AG04449 (cell line): ENCODE results near the gene HERPUD1.

Experiments
- CTCF ChIA-PET: fragments of 350-600 bp; formaldehyde crosslinking; extraction: SDS; loops from one replicate; lab custom pipeline; 2021; ENCODE audit warnings: antibody characterized with exemption; lab: Yijun Ruan, JAX
- POLR2A ChIA-PET: fragments of 400-600, 350-600 bp; formaldehyde crosslinking; extraction: SDS; loops from one replicate; lab custom pipeline; 2020; ENCODE audit warnings: antibody characterized with exemption, inconsistent platforms; lab: Yijun Ruan, JAX
- DNase-seq: peaks from one replicate; pipeline ENCODE4 v3.0.0-alpha.2; 2010; ENCODE audit warnings: low read depth, low spot score
- H3K4me3 ChIP-seq: 2 replicates; pipeline ENCODE4 v1.5.1; 2011; ENCODE audit warnings: low read depth, mild to moderate bottlenecking, control low read depth, low read length
- TF ChIP-seq, protein P1 (sequence below): IDR thresholded peaks from one replicate; pipeline ENCODE4 v1.5.1; 2011; ENCODE audit warnings: mild to moderate bottlenecking, moderate library complexity, low read length, control low read depth, inconsistent platforms; ENCODE audit not compliant: insufficient read depth; ENCODE audit errors: missing control alignments

Gene HERPUD1

DNA sequence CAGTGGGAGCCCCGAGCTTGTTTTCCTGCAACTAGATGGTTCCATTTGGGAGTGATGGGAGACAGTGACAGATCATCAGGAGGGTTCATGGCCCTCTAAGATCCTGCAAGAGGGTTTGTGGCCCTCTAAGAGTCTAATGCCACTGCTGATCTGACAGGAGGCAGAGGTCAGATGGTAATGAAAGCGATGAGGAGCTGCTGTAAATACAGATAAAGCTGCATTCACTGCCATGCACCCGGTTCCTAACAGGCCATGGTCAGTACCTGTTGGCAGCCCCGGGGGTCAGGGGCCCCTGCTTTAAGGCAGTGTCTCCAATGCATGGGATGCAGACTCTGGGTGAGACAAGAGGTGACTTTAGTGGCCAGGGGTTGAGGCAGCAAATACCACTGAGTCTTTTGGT is 36.1 kb upstream of the HERPUD1 start:
- ChIA-PET CTCF (interaction anchor here (2.3 kb wide), 1 partner anchor 29 kb away, joined by 7 read pairs; no protein-coding TSS in a partner anchor), POLR2A (no interaction called here)
- TF ChIP-seq, protein P1, sequence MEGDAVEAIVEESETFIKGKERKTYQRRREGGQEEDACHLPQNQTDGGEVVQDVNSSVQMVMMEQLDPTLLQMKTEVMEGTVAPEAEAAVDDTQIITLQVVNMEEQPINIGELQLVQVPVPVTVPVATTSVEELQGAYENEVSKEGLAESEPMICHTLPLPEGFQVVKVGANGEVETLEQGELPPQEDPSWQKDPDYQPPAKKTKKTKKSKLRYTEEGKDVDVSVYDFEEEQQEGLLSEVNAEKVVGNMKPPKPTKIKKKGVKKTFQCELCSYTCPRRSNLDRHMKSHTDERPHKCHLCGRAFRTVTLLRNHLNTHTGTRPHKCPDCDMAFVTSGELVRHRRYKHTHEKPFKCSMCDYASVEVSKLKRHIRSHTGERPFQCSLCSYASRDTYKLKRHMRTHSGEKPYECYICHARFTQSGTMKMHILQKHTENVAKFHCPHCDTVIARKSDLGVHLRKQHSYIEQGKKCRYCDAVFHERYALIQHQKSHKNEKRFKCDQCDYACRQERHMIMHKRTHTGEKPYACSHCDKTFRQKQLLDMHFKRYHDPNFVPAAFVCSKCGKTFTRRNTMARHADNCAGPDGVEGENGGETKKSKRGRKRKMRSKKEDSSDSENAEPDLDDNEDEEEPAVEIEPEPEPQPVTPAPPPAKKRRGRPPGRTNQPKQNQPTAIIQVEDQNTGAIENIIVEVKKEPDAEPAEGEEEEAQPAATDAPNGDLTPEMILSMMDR = no peak
- DNase-seq = no peak
- no peak overlapping the region for H3K4me3 ChIP-seq

DNA sequence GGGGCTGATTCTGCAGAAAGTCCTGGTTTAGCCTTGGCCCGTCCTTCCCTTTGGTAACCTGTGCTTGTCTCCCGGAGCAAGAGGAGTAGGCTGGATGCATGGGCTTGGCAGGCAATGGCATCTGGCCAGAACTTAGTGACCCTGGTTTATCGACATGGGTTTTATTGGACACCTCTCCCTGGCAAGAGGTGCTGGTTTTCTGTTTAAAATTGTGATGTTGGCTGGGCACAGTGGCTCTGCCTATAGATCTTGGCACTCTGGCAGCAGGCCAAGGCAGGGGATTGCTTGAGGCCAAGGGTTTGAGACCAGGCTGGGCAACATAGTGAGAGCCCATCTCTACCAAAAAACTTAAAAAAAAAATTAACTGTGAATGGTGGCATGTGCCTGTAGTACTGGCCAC is 35.7 kb upstream of the HERPUD1 start:
- POLR2A ChIA-PET = no interaction called here
- CTCF ChIA-PET = no interaction called here
- no peak for DNase-seq
- TF ChIP-seq, protein P1 = no peak
- H3K4me3 ChIP-seq = no peak overlapping the region

DNA sequence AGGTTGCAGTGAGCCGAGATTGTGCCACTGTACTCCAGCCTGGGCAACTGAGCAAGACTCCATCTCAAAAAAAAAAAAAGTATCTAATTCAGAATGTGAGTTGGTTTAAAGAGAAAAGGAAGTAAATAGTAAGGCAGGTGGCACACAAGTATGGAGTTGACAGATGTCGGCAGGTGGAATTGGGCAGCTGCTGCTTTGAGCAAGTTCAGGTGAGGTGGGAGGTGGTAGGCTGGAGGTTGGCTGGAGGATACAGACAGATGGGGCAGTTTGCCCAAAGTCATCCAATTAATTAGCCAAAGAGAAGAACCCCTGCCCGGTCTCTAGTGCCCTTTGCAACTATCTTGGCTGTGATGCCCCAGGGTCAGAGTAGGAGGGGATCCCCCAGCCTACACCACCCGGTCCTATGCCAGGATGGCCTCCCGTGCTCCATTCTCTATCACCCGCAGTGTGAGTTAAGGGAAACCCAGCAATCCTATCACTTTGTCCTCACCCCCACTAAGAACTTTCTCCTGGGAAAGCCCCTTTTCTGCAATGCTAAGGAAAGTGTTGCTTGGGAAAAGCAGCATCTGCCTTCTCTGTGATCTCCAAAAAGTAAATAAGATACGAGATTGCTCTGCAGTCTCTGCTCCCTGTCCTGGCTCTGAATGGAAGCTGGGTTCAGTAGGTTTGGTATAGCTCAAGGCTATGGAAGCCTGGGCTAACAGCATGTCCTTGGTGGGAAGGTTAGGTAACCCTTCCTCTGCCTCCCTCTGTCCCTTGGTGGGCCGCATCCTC is 34.7 kb upstream of the HERPUD1 start:
- H3K4me3 ChIP-seq = no peak overlapping the region
- TF ChIP-seq, protein P1 = no peak
- DNase-seq = no peak
- POLR2A ChIA-PET = no interaction called here
- CTCF ChIA-PET = interaction anchor here (1.0 kb wide), 1 partner anchor 22 kb away, joined by 3 read pairs; no protein-coding TSS in a partner anchor

DNA sequence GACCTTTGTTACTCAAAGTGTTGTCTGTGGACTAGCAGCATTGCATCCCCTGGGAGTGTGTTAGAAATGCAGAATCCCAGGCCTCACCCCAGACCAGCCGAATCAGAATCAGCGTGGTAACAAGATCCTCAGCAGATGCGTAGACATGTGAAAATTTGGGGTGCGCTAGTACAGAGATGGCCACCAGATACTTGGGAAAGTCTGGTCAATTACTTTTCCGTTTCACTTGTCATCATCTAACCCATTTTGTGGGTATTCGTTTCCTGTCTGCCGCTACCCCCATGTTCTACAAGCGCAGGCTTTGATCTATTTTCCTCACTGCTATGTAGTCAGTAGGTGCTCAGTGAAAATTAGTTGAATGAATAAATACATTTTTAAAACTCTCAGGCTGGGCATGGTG is 33.1 kb upstream of the HERPUD1 start:
- no peak for DNase-seq
- CTCF ChIA-PET = no interaction called here
- POLR2A ChIA-PET = no interaction called here
- TF ChIP-seq, protein P1 = no peak
- H3K4me3 ChIP-seq = no peak overlapping the region

DNA sequence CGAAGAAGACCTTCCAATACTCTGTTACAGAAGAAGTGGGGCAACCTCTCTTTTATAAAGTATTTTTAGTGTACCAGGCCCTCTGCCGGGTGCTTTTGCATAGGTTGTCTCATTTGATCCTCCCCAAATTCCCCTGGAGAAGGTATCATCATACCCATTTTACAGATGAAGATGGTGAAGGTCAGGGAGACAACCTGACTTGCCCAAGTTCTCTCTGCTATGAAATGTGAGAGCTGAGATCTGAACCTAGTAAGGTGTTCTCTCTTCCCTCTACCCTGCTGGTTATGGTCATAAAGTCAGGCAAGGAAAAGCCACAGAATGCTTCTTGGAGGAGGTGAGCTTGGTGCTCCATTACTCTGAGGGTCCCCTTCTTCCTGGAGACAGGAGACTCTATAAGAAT is 28.1 kb upstream of the HERPUD1 start:
- H3K4me3 ChIP-seq = no peak overlapping the region
- ChIA-PET POLR2A (no interaction called here), CTCF (interaction anchor here (1.4 kb wide), 1 partner anchor 11 kb away, joined by 3 read pairs; no protein-coding TSS in a partner anchor)
- TF ChIP-seq, protein P1 = no peak
- no peak for DNase-seq

DNA sequence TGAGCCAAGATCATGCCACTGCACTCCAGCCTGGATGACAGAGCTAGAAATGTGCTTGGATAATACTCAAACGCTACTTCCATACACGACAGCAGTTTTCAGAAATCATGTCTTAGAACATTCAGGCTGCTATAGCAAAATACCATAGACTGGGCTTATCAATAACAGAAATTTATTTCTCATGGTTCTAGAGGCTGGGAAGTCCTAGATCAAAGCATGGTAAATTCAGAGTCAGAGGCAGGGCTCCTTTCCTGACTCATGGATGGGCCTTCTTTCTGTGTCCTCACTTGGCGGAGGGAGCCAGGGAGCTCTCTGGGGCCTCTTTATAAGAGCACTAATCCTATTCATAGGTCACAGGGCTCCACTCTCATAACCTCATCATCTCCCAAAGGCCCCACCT is 24.5 kb upstream of the HERPUD1 start:
- DNase-seq = no peak
- ChIA-PET CTCF (no interaction called here), POLR2A (no interaction called here)
- TF ChIP-seq, protein P1 = no peak
- H3K4me3 ChIP-seq = no peak overlapping the region
